IgD-negative memory B cell (primary cell): ENCODE measurements around the gene ATXN1. TPM values are rescaled to one million over a fixed set of nuclear protein-coding genes. Genes with fewer than 3 reads are reported as not detected.
A peak's percentile ranks its signal among the peaks of the same experiment; 100 is the strongest.

Experiments
- H3K27ac Mint-ChIP-seq, 3 donors: one replicate each; pipeline ENCODE4 v1.8.0; 2020 to 2022; ENCODE audit warnings: mild to moderate bottlenecking in 3 of 3, mixed read lengths in 3 of 3, moderate library complexity in 1 of 3
- H3K27me3 Mint-ChIP-seq: one replicate; pipeline ENCODE4 v1.8.0; 2021; ENCODE audit warnings: mixed read lengths
- H3K36me3 Mint-ChIP-seq: one replicate; pipeline ENCODE4 v1.8.0; 2020; ENCODE audit warnings: mild to moderate bottlenecking, mixed read lengths
- H3K4me1 Mint-ChIP-seq, 3 donors: one replicate each; pipeline ENCODE4 v1.8.0; 2020 to 2022; ENCODE audit warnings: mixed read lengths in 3 of 3, mild to moderate bottlenecking in 1 of 3
- H3K4me3 Mint-ChIP-seq, 4 donors: one replicate each; pipeline ENCODE4 v1.8.0; 2020 to 2022; ENCODE audit warnings: mild to moderate bottlenecking in 4 of 4, mixed read lengths in 4 of 4, moderate library complexity in 3 of 4
- H3K9me3 Mint-ChIP-seq, 3 donors: one replicate each; pipeline ENCODE4 v1.8.0; 2020 to 2021; ENCODE audit warnings: mixed read lengths in 3 of 3, mild to moderate bottlenecking in 1 of 3
- polyA plus RNA-seq: library from polyadenylated mRNA; unstranded; fragments of 300-500 nt; fragmentation: Illumina TruSeq; gene quantifications from one replicate; pipeline ENCODE4 v1.2.3, GENCODE V29; 2021

Gene ATXN1
- polyA plus RNA-seq, 1 donor from 2014 or later = 5.0 TPM

DNA sequence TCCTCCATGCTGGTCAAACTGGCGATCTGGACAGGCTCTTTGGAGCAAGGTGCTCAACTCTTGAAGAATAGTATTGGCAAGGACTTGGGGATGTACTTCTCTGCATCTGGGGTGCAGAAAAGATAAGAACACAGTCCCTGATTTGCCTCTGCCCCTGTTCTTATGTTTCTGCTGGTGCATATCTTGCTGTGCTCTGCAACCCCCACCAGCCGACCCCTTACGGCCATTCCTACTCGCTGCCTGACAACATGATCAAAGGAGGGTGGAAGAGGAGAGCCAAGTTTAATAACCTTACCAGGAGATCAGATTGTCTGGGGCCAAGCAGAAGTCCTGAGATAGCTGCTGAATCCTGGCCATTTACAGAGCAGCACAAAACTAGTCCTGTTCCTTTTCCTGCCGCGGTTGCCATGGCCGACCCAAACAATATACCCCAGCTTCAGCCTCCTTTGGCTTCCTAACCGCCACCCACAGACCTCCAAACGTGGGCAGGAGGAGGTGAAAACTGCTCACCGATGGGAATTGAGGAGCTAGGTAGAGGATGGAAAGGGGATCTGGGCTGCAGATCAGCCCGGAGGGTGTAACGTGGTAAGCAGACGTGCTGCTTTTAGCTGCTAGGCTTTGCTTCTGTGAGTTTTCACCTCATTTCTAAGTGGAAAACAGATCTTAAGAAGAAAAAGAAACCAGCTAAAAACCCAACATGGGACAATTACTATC, 60.9 kb downstream of the ATXN1 start:
- Mint-ChIP-seq H3K4me3 (peak overlapping the region; percentile 80 to 89 (median 83)), H3K4me1 (peaks cover 24 to 46% (median 40%) of the 10 kb centered on the region in 3 donors)

DNA sequence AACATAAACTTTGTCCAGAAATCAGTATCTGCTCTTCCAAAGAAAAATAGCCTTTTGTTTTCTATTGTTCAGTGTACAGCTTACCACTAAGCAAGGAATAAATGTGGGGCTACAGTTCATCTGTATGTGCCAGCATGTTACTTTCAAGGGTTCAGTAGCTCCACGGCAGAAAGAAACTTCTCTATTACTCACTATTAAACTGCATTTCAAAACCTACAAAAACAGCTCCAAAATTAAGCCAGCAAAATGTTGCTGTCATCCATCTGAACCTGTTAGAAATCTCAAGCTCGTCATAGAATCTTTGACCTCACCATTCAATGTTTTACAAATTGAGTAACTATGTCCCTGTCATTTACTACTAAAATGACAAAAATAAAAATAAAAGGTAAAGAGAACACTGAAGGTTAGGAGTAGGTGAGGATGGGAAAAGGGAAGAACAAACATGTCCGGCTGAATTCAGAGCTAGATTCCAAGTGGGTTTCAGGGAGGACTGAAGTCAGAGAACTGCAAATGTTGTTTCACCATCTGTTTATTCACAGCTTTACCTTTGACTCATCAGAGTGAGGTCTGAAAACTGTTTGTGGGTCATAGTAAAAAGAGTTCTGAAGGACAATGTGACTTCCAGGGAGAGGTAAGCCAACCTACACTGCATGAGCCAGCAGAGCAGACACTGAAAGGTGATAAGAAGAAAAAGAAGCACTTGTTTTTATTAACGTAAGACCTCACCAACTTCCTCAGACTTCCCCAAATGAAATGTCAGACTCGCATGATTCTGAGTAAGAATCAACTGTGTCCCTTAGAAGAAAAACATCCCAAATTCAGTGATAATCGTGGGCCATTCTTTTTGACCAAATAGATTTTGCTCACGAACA, 62.0 kb downstream of the ATXN1 start:
- Mint-ChIP-seq H3K4me1 (peaks cover 24 to 43% (median 36%) of the 10 kb centered on the region in 3 donors), H3K27ac (peak overlapping the region in 1 of 3 donors; percentile 91), H3K27me3 (peaks cover 5% of the 10 kb centered on the region), H3K36me3 (no peaks in the 10 kb centered on the region), H3K9me3 (no peaks in the 10 kb centered on the region), H3K4me3 (peak overlapping the region; percentile 6 to 80 (median 43))

More for the DNA sequence above, 60.9 kb downstream of the ATXN1 start:
- H3K27ac Mint-ChIP-seq = peak overlapping the region; percentile 51 to 93 (median 89)
- no peaks in the 10 kb centered on the region for H3K9me3 Mint-ChIP-seq
- H3K36me3 Mint-ChIP-seq = no peaks in the 10 kb centered on the region
- peaks cover 5% of the 10 kb centered on the region for H3K27me3 Mint-ChIP-seq

DNA sequence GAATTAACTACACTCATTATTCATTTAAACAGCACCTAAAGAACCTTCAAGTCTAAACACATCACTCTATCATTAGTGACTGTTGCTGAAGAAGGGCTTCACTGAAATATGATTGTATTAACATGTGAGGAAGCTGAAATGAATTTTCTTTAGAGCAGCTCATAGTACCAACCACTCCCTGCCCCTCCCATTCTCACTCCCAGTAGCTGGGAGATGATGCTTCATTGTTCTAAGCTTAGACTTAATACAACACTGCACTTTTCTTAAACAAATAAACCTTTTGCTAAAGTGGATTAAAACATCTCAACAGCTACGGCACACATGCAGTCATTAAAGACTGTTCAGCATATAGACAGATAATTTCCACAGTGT, 63.1 kb downstream of the ATXN1 start:
- peaks cover 5% of the 10 kb centered on the region for H3K27me3 Mint-ChIP-seq
- peak overlapping the region in 1 of 3 donors; percentile 91 for H3K27ac Mint-ChIP-seq
- peaks cover 24 to 43% (median 33%) of the 10 kb centered on the region in 3 donors for H3K4me1 Mint-ChIP-seq

DNA sequence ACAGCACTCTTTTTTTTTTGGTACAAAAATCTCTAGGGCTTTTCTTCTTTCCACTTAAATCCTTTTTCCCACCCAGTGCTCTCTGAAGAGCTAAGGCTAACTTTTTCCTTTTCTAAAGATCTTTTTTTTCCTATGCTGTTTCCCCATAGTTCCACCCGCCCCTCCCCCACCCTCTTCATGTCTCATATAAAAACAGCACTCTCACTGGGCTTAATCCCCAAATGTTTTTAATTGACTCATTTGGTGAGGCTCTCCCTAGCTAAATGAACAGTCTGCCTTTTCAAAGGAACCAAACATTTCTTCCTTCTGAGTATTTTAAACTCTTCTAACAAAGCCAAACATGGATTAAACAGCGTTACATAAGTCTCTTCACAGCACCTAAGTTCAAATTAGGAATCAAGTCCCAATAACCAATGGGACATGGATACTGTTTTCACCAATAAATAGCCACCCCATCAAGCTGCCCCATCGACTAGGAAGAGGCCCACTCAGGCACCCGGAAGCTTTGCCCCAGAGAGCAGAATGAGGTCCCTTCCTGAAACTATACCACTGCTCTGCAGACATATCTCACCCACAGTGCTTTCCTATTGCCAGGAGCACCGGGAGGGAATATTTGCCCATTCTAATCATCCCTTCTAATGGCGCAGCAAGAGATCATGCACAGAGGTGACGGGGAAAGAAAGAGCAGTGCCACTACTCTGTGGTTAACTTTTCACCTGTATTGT, 63.7 kb downstream of the ATXN1 start:
- H3K27me3 Mint-ChIP-seq = peaks cover 5% of the 10 kb centered on the region
- peaks cover 23 to 44% (median 33%) of the 10 kb centered on the region in 3 donors for H3K4me1 Mint-ChIP-seq
- H3K9me3 Mint-ChIP-seq = no peaks in the 10 kb centered on the region
- H3K27ac Mint-ChIP-seq = peak overlapping the region in 2 of 3 donors; percentile 55 to 74
- peak overlapping the region in 2 of 4 donors; percentile 70 to 71 for H3K4me3 Mint-ChIP-seq
- no peaks in the 10 kb centered on the region for H3K36me3 Mint-ChIP-seq

More for the DNA sequence above, 63.1 kb downstream of the ATXN1 start:
- no peaks in the 10 kb centered on the region for H3K9me3 Mint-ChIP-seq
- H3K36me3 Mint-ChIP-seq = no peaks in the 10 kb centered on the region
- H3K4me3 Mint-ChIP-seq = peak overlapping the region in 1 of 4 donors; percentile 70

DNA sequence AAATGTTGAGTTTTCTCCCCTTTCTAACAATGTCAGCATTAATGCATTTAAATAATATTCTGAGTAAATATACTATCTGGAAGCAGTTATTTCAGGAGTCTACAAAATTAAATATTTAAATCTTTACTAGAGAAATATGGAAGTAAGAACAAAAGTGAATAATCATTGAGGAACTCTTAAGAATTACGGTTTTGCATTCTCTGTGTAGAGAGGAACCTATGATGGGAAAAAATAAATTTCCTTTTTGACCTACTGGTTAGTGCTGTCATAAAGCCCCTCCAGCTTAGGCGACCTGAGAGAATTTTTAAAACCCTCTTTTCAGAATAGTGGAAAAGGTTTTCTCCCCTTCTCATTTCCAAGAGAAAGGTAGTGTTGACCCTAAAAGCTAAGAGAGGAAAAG, 64.8 kb downstream of the ATXN1 start:
- no peak overlapping the region for H3K4me3 Mint-ChIP-seq
- H3K4me1 Mint-ChIP-seq = peaks cover 28 to 47% (median 34%) of the 10 kb centered on the region in 3 donors
- H3K27ac Mint-ChIP-seq = no peak overlapping the region
- H3K36me3 Mint-ChIP-seq = no peaks in the 10 kb centered on the region
- no peaks in the 10 kb centered on the region for H3K9me3 Mint-ChIP-seq
- H3K27me3 Mint-ChIP-seq = peaks cover 5% of the 10 kb centered on the region

DNA sequence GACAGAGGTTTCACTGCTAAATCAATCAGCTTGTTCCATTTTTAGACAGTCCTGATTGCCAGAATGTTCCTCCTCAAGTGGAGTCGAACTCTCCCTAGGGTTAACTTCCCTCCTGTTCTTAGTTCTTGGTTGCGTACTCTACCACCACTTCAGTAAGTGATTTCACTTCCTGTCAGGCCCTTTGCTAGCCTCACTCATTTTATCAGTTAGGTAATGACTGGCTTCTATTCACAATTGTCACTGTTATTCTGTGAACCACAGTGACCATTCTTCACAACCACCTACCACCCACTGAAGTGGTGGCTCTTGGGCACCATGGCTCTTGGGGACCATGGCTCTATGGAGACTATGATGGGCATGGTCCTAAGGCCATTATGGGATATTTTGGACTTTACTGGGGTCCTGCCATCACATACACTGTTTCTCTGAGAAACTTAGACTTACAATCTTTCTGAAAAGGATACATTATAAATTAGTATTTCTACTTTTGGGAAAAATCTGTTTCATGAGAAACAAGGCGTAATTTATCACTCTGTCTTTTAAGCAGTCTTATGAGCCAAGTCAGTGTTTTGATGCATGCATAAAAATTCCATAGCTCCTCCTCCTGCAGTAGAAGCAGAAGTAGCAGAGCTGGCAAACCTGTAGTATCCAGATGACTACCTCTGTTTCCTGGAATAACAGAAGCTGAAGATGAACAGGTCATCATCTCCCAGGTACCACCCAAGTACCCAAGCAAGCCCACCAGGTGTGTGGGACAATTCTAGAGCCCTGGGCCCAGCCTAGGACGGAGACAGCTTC, 66.3 kb downstream of the ATXN1 start:
- H3K4me1 Mint-ChIP-seq = peaks cover 24 to 48% (median 35%) of the 10 kb centered on the region in 3 donors
- H3K36me3 Mint-ChIP-seq = peaks cover 2% of the 10 kb centered on the region
- no peaks in the 10 kb centered on the region for H3K27me3 Mint-ChIP-seq
- peak overlapping the region in 1 of 4 donors; percentile 43 for H3K4me3 Mint-ChIP-seq
- no peaks in the 10 kb centered on the region for H3K9me3 Mint-ChIP-seq
- H3K27ac Mint-ChIP-seq = peak overlapping the region in 1 of 3 donors; percentile 77

DNA sequence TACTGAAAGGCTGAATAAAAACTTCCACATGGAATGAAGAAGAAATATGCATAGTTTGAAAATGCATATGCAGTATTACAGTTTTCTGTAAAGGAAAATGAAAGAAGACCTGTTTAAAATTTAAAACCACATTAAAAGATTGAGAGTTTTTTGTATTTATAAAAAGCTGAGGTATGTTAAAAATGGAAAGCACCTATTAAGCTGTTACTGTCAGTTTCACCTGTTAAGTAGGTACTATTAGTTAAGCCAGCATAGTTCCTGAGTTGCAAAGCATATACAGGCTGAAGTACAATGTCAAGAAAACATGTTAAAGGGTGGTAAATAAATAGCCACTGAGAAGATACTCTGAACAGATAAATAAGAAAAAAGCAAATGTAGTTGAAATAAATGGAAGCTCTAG, 69.9 kb downstream of the ATXN1 start:
- Mint-ChIP-seq H3K36me3 (peaks cover 2% of the 10 kb centered on the region), H3K9me3 (no peaks in the 10 kb centered on the region), H3K4me3 (no peak overlapping the region), H3K4me1 (peaks cover 18 to 49% (median 25%) of the 10 kb centered on the region in 3 donors), H3K27me3 (no peaks in the 10 kb centered on the region), H3K27ac (peak overlapping the region in 1 of 3 donors; percentile 8)

DNA sequence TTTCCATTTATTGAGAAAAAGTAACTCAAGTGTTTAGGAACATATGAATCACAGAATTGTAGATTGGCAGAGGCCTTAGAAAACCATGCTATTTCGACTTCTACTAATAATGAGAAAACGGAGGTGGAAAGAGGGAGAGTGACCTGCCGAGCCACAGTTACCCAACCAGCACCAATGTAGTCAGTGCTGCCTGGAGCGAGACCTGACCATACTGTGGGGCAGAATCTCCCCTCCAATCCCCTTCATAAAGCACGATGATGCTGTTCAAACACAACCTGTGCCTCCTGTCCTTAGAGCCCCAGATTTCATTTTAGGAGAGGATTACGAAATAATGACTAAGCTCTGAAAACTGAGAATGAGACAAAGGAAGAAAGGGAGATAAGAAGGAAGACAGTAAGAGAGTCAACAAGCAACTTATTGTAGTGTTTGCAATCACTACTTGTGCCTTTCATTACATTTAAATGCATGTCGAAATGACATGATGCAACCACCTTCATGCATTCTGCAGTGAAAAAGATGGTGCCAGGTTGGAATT, 70.6 kb downstream of the ATXN1 start:
- no peaks in the 10 kb centered on the region for H3K27me3 Mint-ChIP-seq
- peak overlapping the region; percentile 2 to 20 (median 13) for H3K27ac Mint-ChIP-seq
- H3K4me1 Mint-ChIP-seq = peaks cover 19 to 54% (median 25%) of the 10 kb centered on the region in 3 donors
- H3K4me3 Mint-ChIP-seq = peak overlapping the region in 2 of 4 donors; percentile 23 to 47
- peaks cover 2% of the 10 kb centered on the region for H3K36me3 Mint-ChIP-seq
- no peaks in the 10 kb centered on the region for H3K9me3 Mint-ChIP-seq

DNA sequence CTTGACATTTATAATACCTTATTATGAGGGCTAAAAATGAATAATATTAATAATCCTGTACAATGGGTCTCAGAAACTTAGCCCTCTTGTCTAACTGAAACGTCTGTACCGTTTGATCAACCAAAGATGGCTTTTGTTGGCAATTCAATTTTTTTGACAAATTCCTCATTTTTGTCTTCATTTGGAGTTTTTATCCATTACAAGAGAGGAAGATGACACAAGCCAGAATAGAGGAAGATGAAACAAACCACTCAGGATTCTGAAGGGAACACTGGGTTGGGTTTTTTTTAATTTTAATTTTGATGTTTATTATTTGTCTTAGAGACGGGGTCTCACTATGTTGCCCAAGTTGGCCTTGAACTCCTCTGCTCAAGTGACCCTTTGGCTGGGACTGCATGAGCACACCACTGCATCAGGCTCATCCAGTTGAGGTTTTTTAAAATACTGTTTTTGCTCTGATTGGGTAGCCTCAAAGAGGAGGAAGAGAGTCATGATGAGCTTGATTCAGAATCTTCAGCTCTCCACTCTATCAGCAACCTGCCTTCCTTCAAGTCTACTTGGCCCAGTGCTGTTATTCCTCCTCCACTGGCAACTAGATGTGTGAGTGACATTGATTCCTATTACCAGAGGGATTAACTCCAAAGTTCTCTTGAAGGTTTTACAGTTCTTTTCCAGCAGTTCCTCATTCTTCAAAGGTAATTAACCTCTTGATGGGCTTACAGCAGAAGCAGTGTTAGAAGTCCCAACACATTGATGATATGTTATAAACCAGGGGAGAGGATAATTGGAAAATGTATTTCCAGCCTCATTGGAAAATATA, 71.3 kb downstream of the ATXN1 start:
- H3K4me3 Mint-ChIP-seq = peak overlapping the region in 1 of 4 donors; percentile 2
- H3K36me3 Mint-ChIP-seq = peaks cover 2% of the 10 kb centered on the region
- H3K4me1 Mint-ChIP-seq = peaks cover 19 to 54% (median 25%) of the 10 kb centered on the region in 3 donors
- no peaks in the 10 kb centered on the region for H3K9me3 Mint-ChIP-seq
- H3K27me3 Mint-ChIP-seq = no peaks in the 10 kb centered on the region
- peak overlapping the region in 1 of 3 donors; percentile 2 for H3K27ac Mint-ChIP-seq

DNA sequence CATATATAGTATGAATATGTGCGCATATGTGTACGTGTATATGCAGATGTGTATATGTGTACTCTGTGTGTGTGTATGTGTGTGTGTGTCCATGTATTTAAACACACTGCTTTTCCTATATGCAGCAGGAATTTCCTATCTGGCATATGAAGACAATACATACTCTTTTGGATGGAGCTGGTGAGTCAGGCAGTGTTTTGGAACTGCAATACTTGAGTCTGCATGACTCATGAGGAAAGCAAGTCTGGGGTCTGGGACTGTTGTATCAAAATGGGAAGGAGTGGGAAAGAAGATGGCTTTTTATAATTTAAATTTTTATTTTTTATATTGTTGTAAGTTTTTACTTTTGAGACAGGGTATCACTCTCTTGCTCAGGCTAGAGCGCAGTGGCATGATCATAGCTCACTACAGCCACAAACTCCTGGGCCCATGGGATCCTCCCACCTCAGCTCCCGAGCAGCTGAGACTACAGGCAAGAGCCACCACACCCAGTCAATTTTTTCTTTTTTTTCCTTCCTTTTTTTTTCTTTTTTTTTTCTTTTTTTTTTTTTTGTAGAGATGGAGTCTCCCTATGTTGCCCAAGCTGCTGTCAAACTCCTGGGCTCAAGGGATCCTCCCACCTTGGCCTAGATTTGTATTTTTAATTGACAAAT, 72.2 kb downstream of the ATXN1 start:
- no peaks in the 10 kb centered on the region for H3K27me3 Mint-ChIP-seq
- H3K36me3 Mint-ChIP-seq = peaks cover 2% of the 10 kb centered on the region
- H3K4me1 Mint-ChIP-seq = peaks cover 19 to 56% (median 29%) of the 10 kb centered on the region in 3 donors
- no peaks in the 10 kb centered on the region for H3K9me3 Mint-ChIP-seq
- H3K4me3 Mint-ChIP-seq = no peak overlapping the region
- peak overlapping the region in 1 of 3 donors; percentile 82 for H3K27ac Mint-ChIP-seq

DNA sequence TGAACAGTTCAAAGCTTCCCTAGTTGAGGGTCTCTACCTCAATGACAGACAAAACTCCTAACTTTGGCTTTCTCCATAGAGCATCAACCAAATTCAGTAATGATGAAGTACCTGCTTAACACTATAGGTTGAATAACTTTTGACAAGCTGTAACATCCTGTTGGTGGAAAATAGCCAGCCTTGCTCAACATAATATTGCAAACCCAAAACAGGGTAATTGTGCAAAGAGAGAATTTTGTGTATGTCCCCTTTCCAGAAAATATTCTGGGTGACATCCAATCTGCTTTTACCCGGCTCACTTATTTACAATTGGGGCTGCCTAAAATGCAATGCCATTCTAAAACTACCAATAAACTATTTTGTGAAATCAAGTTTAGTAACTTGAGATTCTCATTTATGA, 72.8 kb downstream of the ATXN1 start:
- Mint-ChIP-seq H3K4me1 (peaks cover 23 to 62% (median 36%) of the 10 kb centered on the region in 3 donors), H3K36me3 (peaks cover 2% of the 10 kb centered on the region)

DNA sequence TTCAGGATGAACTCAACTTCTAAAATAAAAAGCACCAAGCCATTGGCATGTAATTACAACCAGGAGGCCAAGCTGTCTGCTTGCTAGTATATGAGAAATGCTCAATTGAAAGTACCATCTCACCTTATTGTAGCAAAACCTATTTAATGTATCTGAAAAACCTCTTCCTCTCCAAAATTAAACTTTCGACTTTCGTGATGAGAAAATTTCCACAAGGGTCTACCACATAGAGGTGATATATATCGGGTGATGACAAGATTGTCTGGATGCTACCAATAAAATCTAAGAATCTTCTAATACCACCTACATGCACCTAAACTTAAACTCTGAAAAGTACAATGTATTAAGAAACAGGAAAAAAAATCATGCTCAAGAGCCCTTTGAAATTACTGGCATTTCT, 74.2 kb downstream of the ATXN1 start:
- Mint-ChIP-seq H3K27me3 (peaks cover 2% of the 10 kb centered on the region), H3K9me3 (no peaks in the 10 kb centered on the region), H3K4me3 (peak overlapping the region in 1 of 4 donors; percentile 29), H3K36me3 (peaks cover 2% of the 10 kb centered on the region), H3K27ac (no peak overlapping the region), H3K4me1 (peaks cover 23 to 59% (median 40%) of the 10 kb centered on the region in 3 donors)

More for the DNA sequence above, 72.8 kb downstream of the ATXN1 start:
- Mint-ChIP-seq H3K4me3 (no peak overlapping the region), H3K27ac (no peak overlapping the region), H3K9me3 (no peaks in the 10 kb centered on the region), H3K27me3 (peaks cover 2% of the 10 kb centered on the region)
